Tibial artery (tissue), 4 donors: ENCODE measurements around the gene VGLL4.

Source experiments
- DNase-seq, 2 donors: peaks; one replicate each; pipeline ENCODE4 v3.0.0-alpha.2; 2019
- H3K27ac ChIP-seq, 2 donors: fragments of 200-600 bp; sonication (generic) in 1 of 2; 1 replicate in 1 of 2; 2 replicates in 1 of 2; pipeline ENCODE4 v1.5.1; 2018 to 2019; ENCODE audit warnings: mild to moderate bottlenecking in 1 of 2
- H3K27me3 ChIP-seq, 2 donors: fragments of 200-600 bp; sonication (generic) in 1 of 2; one replicate each; pipeline versions ENCODE4 v1.5.1 to v1.6.0; 2016 to 2019
- H3K36me3 ChIP-seq, 3 donors: fragments of 200-600 bp; sonication (generic) in 2 of 3; one replicate each; pipeline ENCODE4 v1.5.1; 2016 to 2019; ENCODE audit warnings: mild to moderate bottlenecking in 2 of 3
- H3K4me1 ChIP-seq, 4 donors: fragments of 200-600 bp; sonication (generic) in 2 of 4; 1 replicate in 3 of 4; 2 replicates in 1 of 4; pipeline ENCODE4 v1.5.1; 2016 to 2019
- H3K4me3 ChIP-seq, 2 donors: fragments of 200-600 bp; sonication (generic) in 1 of 2; 1 replicate in 1 of 2; 2 replicates in 1 of 2; pipeline ENCODE4 v1.5.1; 2018 to 2019; ENCODE audit warnings: mild to moderate bottlenecking in 2 of 2
- H3K9me3 ChIP-seq, 3 donors: fragments of 200-600 bp; sonication (generic) in 1 of 3; one replicate each; pipeline ENCODE4 v1.5.1; 2016 to 2019
- CTCF ChIP-seq, 2 experiments: fragments of 200-600 bp in 1 of 2; fragments of 450-650 bp in 1 of 2; IDR thresholded peaks; one replicate each; pipeline ENCODE4 v1.5.1; 2017 to 2019; ENCODE audit warnings: antibody characterized with exemption in 2 of 2, mild to moderate bottlenecking in 1 of 2, moderate library complexity in 1 of 2
- intact Hi-C: fragments of 100-400 bp; cut with DNase I; formaldehyde crosslinking; loops from one replicate; pipeline ENCODE4 v1.15.0; 2023; ENCODE audit warnings: low total_unique reads

Gene VGLL4

DNA sequence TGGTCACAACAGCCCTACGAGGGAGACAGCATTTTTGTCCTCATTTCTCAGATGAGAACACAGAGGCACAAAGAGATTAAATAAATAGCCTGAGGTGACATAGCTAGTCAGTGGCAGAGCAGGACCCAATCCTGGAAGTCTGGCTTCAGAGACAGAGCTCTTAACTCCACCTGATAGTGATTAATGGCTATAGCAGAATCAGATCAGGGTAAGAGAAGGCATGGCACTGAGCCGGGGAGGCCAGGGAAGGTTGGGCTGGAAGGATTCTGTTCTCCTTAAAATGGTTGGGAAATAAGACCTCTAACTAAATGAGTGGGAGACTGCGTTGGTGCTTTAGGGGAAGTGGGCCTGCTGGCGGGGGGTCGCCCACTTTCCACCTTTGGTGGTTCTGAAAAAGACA lies 104.5 kb downstream of the VGLL4 start:
- no peaks in the 10 kb centered on the region for H3K27me3 ChIP-seq
- no peak overlapping the region for H3K27ac ChIP-seq
- DNase-seq: no peak
- no peak for TF ChIP-seq CTCF (IDR thresholded peaks at IDR 0.05)
- no peak overlapping the region for H3K4me3 ChIP-seq
- H3K9me3 ChIP-seq: no peaks in the 10 kb centered on the region
- intact Hi-C loops: no loop called here
- no peaks in the 10 kb centered on the region for H3K36me3 ChIP-seq
- peaks cover 0 to 28% (median 21%) of the 10 kb centered on the region in 4 donors for H3K4me1 ChIP-seq

- DNase-seq: no peak
- Histone ChIP-seq H3K27ac (no peak overlapping the region), H3K4me3 (no peak overlapping the region), H3K36me3 (no peaks in the 10 kb centered on the region), H3K9me3 (no peaks in the 10 kb centered on the region), H3K27me3 (no peaks in the 10 kb centered on the region), H3K4me1 (peaks cover 0 to 30% (median 25%) of the 10 kb centered on the region in 4 donors)
- intact Hi-C loops: no loop called here
- TF ChIP-seq CTCF (IDR thresholded peaks at IDR 0.05): no peak
These were observed 105.1 kb downstream of the VGLL4 start for GRCh38 chr3:11538581-11538980.

GRCh38 chr3:11536936-11537612 lies 106.6 kb downstream of the VGLL4 start:
- H3K9me3 ChIP-seq: no peaks in the 10 kb centered on the region
- TF ChIP-seq CTCF (IDR thresholded peaks at IDR 0.05): no peak
- H3K36me3 ChIP-seq: no peaks in the 10 kb centered on the region
- H3K27ac ChIP-seq: no peak overlapping the region
- intact Hi-C loops: no loop called here
- H3K4me3 ChIP-seq: no peak overlapping the region
- H3K27me3 ChIP-seq: no peaks in the 10 kb centered on the region
- no peak for DNase-seq
- peaks cover 0 to 35% (median 31%) of the 10 kb centered on the region in 4 donors for H3K4me1 ChIP-seq

- intact Hi-C loops: no loop called here
- TF ChIP-seq CTCF (IDR thresholded peaks at IDR 0.05): no peak
- H3K9me3 ChIP-seq: no peaks in the 10 kb centered on the region
- H3K27me3 ChIP-seq: no peaks in the 10 kb centered on the region
- H3K27ac ChIP-seq: no peak overlapping the region
- H3K4me1 ChIP-seq: peaks cover 0 to 30% (median 30%) of the 10 kb centered on the region in 4 donors
- no peaks in the 10 kb centered on the region for H3K36me3 ChIP-seq
- no peak overlapping the region for H3K4me3 ChIP-seq
- DNase-seq: peak in 1 of 2 donors; percentile 59
These were observed 107.4 kb downstream of the VGLL4 start for GRCh38 chr3:11536132-11536935.

GRCh38 chr3:11535243-11535960 lies 108.3 kb downstream of the VGLL4 start:
- no peak for TF ChIP-seq CTCF (IDR thresholded peaks at IDR 0.05)
- no peaks in the 10 kb centered on the region for H3K27me3 ChIP-seq

More at GRCh38 chr3:11535243-11535960, 108.3 kb downstream of the VGLL4 start:
- H3K9me3 ChIP-seq: no peaks in the 10 kb centered on the region
- H3K4me3 ChIP-seq: no peak overlapping the region
- intact Hi-C loops: no loop called here
- H3K4me1 ChIP-seq: peaks cover 0 to 39% (median 37%) of the 10 kb centered on the region in 4 donors
- DNase-seq: no peak
- peak overlapping the region; percentile 57 to 74 for H3K27ac ChIP-seq
- H3K36me3 ChIP-seq: no peaks in the 10 kb centered on the region
